ENCODE measurements around the gene RFX1. TPM values are rescaled to one million over a fixed set of nuclear protein-coding genes. Genes with fewer than 3 reads are reported as not detected.

Gene RFX1
- total RNA-seq, 1 experiment from 2014 or later, result 25.5 TPM

DNA sequence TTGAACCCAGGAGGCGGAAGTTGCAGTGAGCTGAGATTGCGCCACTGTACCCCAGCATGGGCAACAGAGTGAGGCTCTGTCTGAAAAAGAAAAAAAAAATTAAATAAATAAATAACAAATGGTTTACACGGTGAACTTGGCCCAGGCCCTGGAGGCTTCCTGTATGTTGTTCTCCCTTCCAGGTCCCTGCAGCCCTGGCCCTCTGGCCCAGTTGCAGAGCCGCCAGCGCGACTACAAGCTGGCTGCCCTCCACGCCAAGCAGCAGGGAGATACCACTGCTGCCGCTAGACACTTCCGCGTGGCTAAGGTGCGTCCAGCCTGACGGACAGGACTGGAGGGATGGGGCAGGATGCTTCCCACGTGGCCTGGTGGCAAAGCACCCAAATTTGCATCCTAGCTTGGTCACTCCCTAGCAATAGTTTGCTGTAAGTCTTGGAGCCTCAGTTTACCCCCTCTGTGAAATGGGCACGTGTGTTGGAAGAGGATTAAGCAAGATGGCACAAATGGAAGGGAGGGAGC lies 88.2 kb downstream of the RFX1 start:
- H3F3A ChIP-seq (ENCODE audit: insufficient read depth, low read depth), result peaks cover 17% of the 10 kb centered on the region
- ChIA-PET CTCF (no interaction called here), POLR2A (ENCODE audit: unreplicated experiment) (no interaction called here)
- H3K27me3 ChIP-seq (ENCODE audit: insufficient read depth, low read depth), result no peaks in the 10 kb centered on the region
- H3K9me2 ChIP-seq (ENCODE audit: insufficient read depth), result no peaks in the 10 kb centered on the region
- DNase-seq, result no peak
- H3K4me2 ChIP-seq, result no peak overlapping the region
- H3K27ac ChIP-seq, result no peak overlapping the region
- H2AFZ ChIP-seq, result no peak overlapping the region
- H3K36me3 ChIP-seq (ENCODE audit: low read depth), result peaks cover 51% of the 10 kb centered on the region
- BruUV-seq (replicated peaks), result no TSS peak
- no peaks in the 10 kb centered on the region; the same call in 1 of the 2 replicates for H3K9me3 ChIP-seq (ENCODE audit: insufficient read depth, low read depth)
- H4K20me1 ChIP-seq (ENCODE audit: insufficient read depth), result no peaks in the 10 kb centered on the region
- intact Hi-C loops (cut with micrococcal nuclease; ENCODE audit: unreplicated experiment), result no loop called here
- TF ChIP-seq EZH2 (IDR thresholded peaks at IDR 0.05; ENCODE audit: low read depth) (no peak), CTCF (conservative IDR thresholded peaks at IDR 0.05) (no peak)
- no peaks in the 10 kb centered on the region for H3K79me2 ChIP-seq (ENCODE audit: low read depth)
- H3K4me1 ChIP-seq (replicated peaks; ENCODE audit: insufficient read depth), result no peaks in the 10 kb centered on the region
- no peak overlapping the region for H3K4me3 ChIP-seq

DNA sequence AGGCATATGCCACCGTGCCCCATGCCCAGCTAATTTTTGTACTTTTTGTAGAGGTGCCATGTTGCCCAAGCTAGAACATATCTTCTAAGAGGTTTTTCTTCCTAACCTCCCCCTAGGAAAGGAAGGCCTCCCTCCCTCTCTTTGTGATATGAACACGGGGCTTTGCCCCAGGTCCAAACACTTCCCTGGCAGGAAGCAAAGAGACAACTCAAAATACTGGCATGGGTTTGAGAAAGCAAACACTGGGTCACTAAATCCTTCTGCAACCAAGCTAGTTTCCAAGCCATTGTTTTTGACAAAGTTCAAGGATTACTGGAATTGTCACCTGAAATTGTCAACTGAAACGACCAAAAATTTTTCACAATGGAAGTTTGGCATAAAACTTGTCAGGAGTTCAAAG lies 91.3 kb downstream of the RFX1 start:
- TF ChIP-seq CTCF (conservative IDR thresholded peaks at IDR 0.05) (no peak), EZH2 (IDR thresholded peaks at IDR 0.05; ENCODE audit: low read depth) (no peak)
- H2AFZ ChIP-seq, result no peak overlapping the region
- BruUV-seq (replicated peaks), result no TSS peak
- ChIA-PET POLR2A (ENCODE audit: unreplicated experiment) (no interaction called here), CTCF (no interaction called here)
- no peak for DNase-seq
- H3K9me2 ChIP-seq (ENCODE audit: insufficient read depth), result no peaks in the 10 kb centered on the region
- no peak overlapping the region for H3K4me2 ChIP-seq
- no peaks in the 10 kb centered on the region for H3K27me3 ChIP-seq (ENCODE audit: insufficient read depth, low read depth)
- H3K9me3 ChIP-seq (ENCODE audit: insufficient read depth, low read depth), result no peaks in the 10 kb centered on the region
- H3K79me2 ChIP-seq (ENCODE audit: low read depth), result no peaks in the 10 kb centered on the region
- H4K20me1 ChIP-seq (ENCODE audit: insufficient read depth), result no peaks in the 10 kb centered on the region
- H3K4me1 ChIP-seq (replicated peaks; ENCODE audit: insufficient read depth), result no peaks in the 10 kb centered on the region
- intact Hi-C loops (cut with micrococcal nuclease; ENCODE audit: unreplicated experiment), result no loop called here
- H3K27ac ChIP-seq, result no peak overlapping the region
- no peak overlapping the region for H3K4me3 ChIP-seq
- H3F3A ChIP-seq (ENCODE audit: insufficient read depth, low read depth), result peaks cover 25% of the 10 kb centered on the region
- H3K36me3 ChIP-seq (ENCODE audit: low read depth), result peaks cover 46% of the 10 kb centered on the region

GRCh38 chr19:13913352-13913751 lies 92.8 kb downstream of the RFX1 start:
- Histone ChIP-seq H2AFZ (no peak overlapping the region), H3K4me1 (replicated peaks; ENCODE audit: insufficient read depth) (no peaks in the 10 kb centered on the region), H3K27ac (no peak overlapping the region), H3K9me2 (ENCODE audit: insufficient read depth) (no peaks in the 10 kb centered on the region), H3F3A (ENCODE audit: insufficient read depth, low read depth) (peaks cover 25% of the 10 kb centered on the region), H3K4me2 (no peak overlapping the region), H3K36me3 (ENCODE audit: low read depth) (peaks cover 49% of the 10 kb centered on the region), H3K9me3 (ENCODE audit: insufficient read depth, low read depth) (no peaks in the 10 kb centered on the region), H3K27me3 (ENCODE audit: insufficient read depth, low read depth) (no peaks in the 10 kb centered on the region), H3K4me3 (no peak overlapping the region), H4K20me1 (ENCODE audit: insufficient read depth) (no peaks in the 10 kb centered on the region), H3K79me2 (ENCODE audit: low read depth) (0 out of 2 replicates have a peak, but pooled peaks cover 3% of the 10 kb centered on the region)
- CTCF ChIA-PET, result no interaction called here
- intact Hi-C loops (cut with micrococcal nuclease; ENCODE audit: unreplicated experiment), result no loop called here
- POLR2A ChIA-PET (ENCODE audit: unreplicated experiment), result no interaction called here
- BruUV-seq (replicated peaks), result no TSS peak
- DNase-seq, result no peak
- TF ChIP-seq EZH2 (IDR thresholded peaks at IDR 0.05; ENCODE audit: low read depth) (no peak), CTCF (conservative IDR thresholded peaks at IDR 0.05) (no peak)

Other genes with a start within 250 kb of the RFX1 start
- gene MRI1, start 241.8 kb downstream of the RFX1 start, total RNA-seq (2021), result 30.1 and 33.8 TPM in 2 replicates
- gene C19orf53, start 231.9 kb downstream of the RFX1 start, total RNA-seq (2021), result 99.4 and 121 TPM in 2 replicates
- 15.2 and 15.8 TPM in 2 replicates for gene ZSWIM4, start 210.9 kb downstream of the RFX1 start, total RNA-seq (2021)
- 1.7 and 2.1 TPM in 2 replicates for gene NANOS3, start 129.2 kb downstream of the RFX1 start, total RNA-seq (2021)
- gene BRME1, start 100.2 kb downstream of the RFX1 start, total RNA-seq (2021), result 13.7 and 13.9 TPM in 2 replicates
- gene CC2D1A, start 100.1 kb downstream of the RFX1 start, total RNA-seq (2021), result 55.1 and 55.8 TPM in 2 replicates
- 3.2 and 6.4 TPM in 2 replicates for gene PODNL1, start 67.9 kb downstream of the RFX1 start, total RNA-seq (2021)
- gene DCAF15, start 53.8 kb downstream of the RFX1 start, total RNA-seq (2021), result 31.7 and 35.3 TPM in 2 replicates
- not detected in 2 replicates for gene RLN3, start 21.8 kb upstream of the RFX1 start, total RNA-seq (2021)
- 7.8 and 11.9 TPM in 2 replicates for gene IL27RA, start 25.4 kb upstream of the RFX1 start, total RNA-seq (2021)
- gene PALM3, start 55.8 kb upstream of the RFX1 start, total RNA-seq (2021), result 25.0 and 28.8 TPM in 2 replicates
- gene MISP3, start 66.5 kb upstream of the RFX1 start, total RNA-seq (2021), result 6.7 and 10.5 TPM in 2 replicates
- gene C19orf67, start 79.5 kb upstream of the RFX1 start, total RNA-seq (2021), result not detected in 2 replicates
- gene SAMD1, start 84.4 kb upstream of the RFX1 start, total RNA-seq (2021), result 50.3 and 54.7 TPM in 2 replicates
- gene PRKACA, start 111.4 kb upstream of the RFX1 start, total RNA-seq (2021), result 62.0 and 82.8 TPM in 2 replicates
- gene ASF1B, start 130.3 kb upstream of the RFX1 start, total RNA-seq (2021), result 67.4 and 71.2 TPM in 2 replicates
- 28.5 and 31.5 TPM in 2 replicates for gene ADGRL1, start 199.8 kb upstream of the RFX1 start, total RNA-seq (2021)

Measured in PC-9 (cell line).